B cell (primary cell): Measurements from ENCODE around the gene RAB43. TPM values are rescaled to one million over a fixed set of nuclear protein-coding genes. Genes with fewer than 3 reads are reported as not detected.

Experiments
- ATAC-seq: fragments of 200-7000 bp; cut with Tn5 transposase; one replicate; pipeline ENCODE4 v1.10.0; 2021; ENCODE audit warnings: low read depth, mild to moderate bottlenecking, moderate number of reproducible peaks, moderate library complexity
- CTCF ChIA-PET: fragments of 350-600 bp; sonication (Branson Sonifier 250); formaldehyde crosslinking; loops from one replicate; lab custom pipeline; 2021; ENCODE audit warnings: antibody characterized with exemption, inconsistent platforms; lab: Charles Lee
- POLR2A ChIA-PET: fragments of 350-600 bp; sonication (Branson Sonifier 250); formaldehyde crosslinking; loops from one replicate; lab custom pipeline; 2021; ENCODE audit warnings: antibody characterized with exemption; lab: Charles Lee
- DNase-seq: peaks from one replicate; pipeline ENCODE4 v3.0.0; 2013
- H2AFZ ChIP-seq: 2 replicates; pipeline ENCODE4 v1.6.1; 2012; ENCODE audit warnings: mild to moderate bottlenecking, low read depth, low read length; ENCODE audit not compliant: insufficient read depth, poor library complexity, severe bottlenecking
- H3K27ac ChIP-seq, 2 donors: 1 replicate in 1 of 2; 2 replicates in 1 of 2; pipeline ENCODE4 v1.5.1; 2012 to 2013; ENCODE audit warnings: low read length in 2 of 2, mild to moderate bottlenecking in 2 of 2, moderate library complexity in 1 of 2
- H3K27me3 ChIP-seq, 4 experiments: fragments of 200-600 bp in 1 of 4; sonication (generic) in 1 of 4; replicated peaks in 1 of 4; 1 replicate in 2 of 4; 2 replicates in 2 of 4; pipeline versions ENCODE4 v1.6.1 to v1.7.0; 2013 to 2016; ENCODE audit warnings: low read length in 3 of 4, mild to moderate bottlenecking in 2 of 4, mixed read lengths in 1 of 4, moderate library complexity in 1 of 4; ENCODE audit not compliant: insufficient read depth in 4 of 4, control insufficient read depth in 3 of 4; ENCODE audit errors: control extremely low read depth in 1 of 4
- H3K36me3 ChIP-seq, 2 experiments: replicated peaks in 1 of 2; 1 replicate in 1 of 2; 2 replicates in 1 of 2; pipeline versions ENCODE4 v1.6.1 to v1.7.1; 2013; ENCODE audit warnings: low read length in 1 of 2; ENCODE audit not compliant: insufficient read depth in 2 of 2, control insufficient read depth in 1 of 2; ENCODE audit errors: control extremely low read depth in 1 of 2, extremely low read depth in 1 of 2
- H3K4me1 ChIP-seq, 2 donors: fragments of 200-600 bp in 1 of 2; sonication (generic) in 1 of 2; 1 replicate in 1 of 2; 2 replicates in 1 of 2; pipeline versions ENCODE4 v1.5.1 to v1.6.1; 2013 to 2017; ENCODE audit warnings: low read length in 2 of 2; ENCODE audit not compliant: control insufficient read depth in 2 of 2, insufficient read depth in 2 of 2
- H3K4me2 ChIP-seq: replicated peaks from 2 replicates; pipeline ENCODE3; 2012; ENCODE audit warnings: mild to moderate bottlenecking, low read depth, low read length; ENCODE audit not compliant: poor library complexity, severe bottlenecking
- H3K4me3 ChIP-seq, 5 experiments: fragments of 200-600 bp in 1 of 5; sonication (generic) in 1 of 5; 1 replicate in 3 of 5; 2 replicates in 2 of 5; pipeline versions ENCODE4 v1.5.1 to v1.7.0; 2011 to 2016; ENCODE audit warnings: low read length in 4 of 5, mild to moderate bottlenecking in 4 of 5, low read depth in 2 of 5, control low read depth in 1 of 5, moderate library complexity in 1 of 5; ENCODE audit not compliant: insufficient read depth in 1 of 5; ENCODE audit errors: control extremely low read depth in 1 of 5, extremely low read depth in 1 of 5
- H3K79me2 ChIP-seq: fragments of 200-600 bp; sonication (generic); one replicate; pipeline ENCODE4 v1.6.0; 2016; ENCODE audit warnings: low read length; ENCODE audit not compliant: control insufficient read depth, insufficient read depth
- H3K9ac ChIP-seq: fragments of 200-600 bp; sonication (generic); 2 replicates; pipeline ENCODE4 v1.6.1; 2017; ENCODE audit warnings: mild to moderate bottlenecking, low read length, moderate library complexity
- H3K9me3 ChIP-seq, 3 donors: one replicate each; pipeline versions ENCODE4 v1.6.1 to v1.7.1; 2013; ENCODE audit warnings: low read length in 2 of 3; ENCODE audit not compliant: control insufficient read depth in 2 of 3, insufficient read depth in 1 of 3; ENCODE audit errors: control extremely low read depth in 1 of 3
- H4K20me1 ChIP-seq: 2 replicates; pipeline ENCODE4 v1.6.0; 2012; ENCODE audit warnings: mild to moderate bottlenecking, low read length; ENCODE audit not compliant: insufficient read depth, control insufficient read depth, poor library complexity, severe bottlenecking
- H3K27ac Mint-ChIP-seq: one replicate; pipeline ENCODE4 v1.8.0; 2021; ENCODE audit warnings: mixed read lengths
- H3K27me3 Mint-ChIP-seq: one replicate; pipeline ENCODE4 v1.8.0; 2021; ENCODE audit warnings: mixed read lengths
- H3K4me1 Mint-ChIP-seq: one replicate; pipeline ENCODE4 v1.8.0; 2021; ENCODE audit warnings: mixed read lengths
- H3K4me3 Mint-ChIP-seq: one replicate; pipeline ENCODE4 v1.8.0; 2021; ENCODE audit warnings: mixed read lengths
- H3K9me3 Mint-ChIP-seq: one replicate; pipeline ENCODE4 v1.8.0; 2022; ENCODE audit warnings: mixed read lengths; ENCODE audit not compliant: insufficient read depth
- CTCF ChIP-seq: fragments of 200-600 bp; IDR thresholded peaks from one replicate; pipeline ENCODE4 v1.8.0; 2022; ENCODE audit warnings: antibody characterized with exemption, mild to moderate bottlenecking
- EZH2 ChIP-seq: IDR thresholded peaks from 2 replicates; pipeline ENCODE4 v1.6.1; 2012; ENCODE audit warnings: borderline replicate concordance, low read depth, mild to moderate bottlenecking, moderate library complexity, low read length; ENCODE audit not compliant: insufficient read depth, poor library complexity, severe bottlenecking
- WGBS: methylation state at CpG from one replicate; pipeline ENCODE4 v1.1.5; 2013; ENCODE audit warnings: missing lambda C conversion rate; ENCODE audit not compliant: insufficient coverage; 5-methylcytosine and 5-hydroxymethylcytosine counted together
- intact Hi-C: fragments of 100-400 bp; cut with micrococcal nuclease; formaldehyde crosslinking; loops from one replicate; pipeline ENCODE4 v1.10.0; 2022
- polyA plus RNA-seq: library from polyadenylated mRNA; depleted of rRNA; stranded (reverse); fragments of >200 nt; gene quantifications from 2 replicates; pipeline ENCODE4 v1.2.3, GENCODE V29; 2012
- total RNA-seq, 2 donors: library from RNA; stranded (reverse); fragments of 120-200 nt in 1 of 2; gene quantifications; 1 replicate in 1 of 2; 2 replicates in 1 of 2; pipeline versions ENCODE4 v1.2.3 to v1.2.4, GENCODE V29; 2013 to 2022

RAB43 gene
- total and polyA plus RNA-seq, 2 donors (not counting 1 experiment from before 2014, with no cell fraction given) = 7.6 to 14.3 TPM

DNA sequence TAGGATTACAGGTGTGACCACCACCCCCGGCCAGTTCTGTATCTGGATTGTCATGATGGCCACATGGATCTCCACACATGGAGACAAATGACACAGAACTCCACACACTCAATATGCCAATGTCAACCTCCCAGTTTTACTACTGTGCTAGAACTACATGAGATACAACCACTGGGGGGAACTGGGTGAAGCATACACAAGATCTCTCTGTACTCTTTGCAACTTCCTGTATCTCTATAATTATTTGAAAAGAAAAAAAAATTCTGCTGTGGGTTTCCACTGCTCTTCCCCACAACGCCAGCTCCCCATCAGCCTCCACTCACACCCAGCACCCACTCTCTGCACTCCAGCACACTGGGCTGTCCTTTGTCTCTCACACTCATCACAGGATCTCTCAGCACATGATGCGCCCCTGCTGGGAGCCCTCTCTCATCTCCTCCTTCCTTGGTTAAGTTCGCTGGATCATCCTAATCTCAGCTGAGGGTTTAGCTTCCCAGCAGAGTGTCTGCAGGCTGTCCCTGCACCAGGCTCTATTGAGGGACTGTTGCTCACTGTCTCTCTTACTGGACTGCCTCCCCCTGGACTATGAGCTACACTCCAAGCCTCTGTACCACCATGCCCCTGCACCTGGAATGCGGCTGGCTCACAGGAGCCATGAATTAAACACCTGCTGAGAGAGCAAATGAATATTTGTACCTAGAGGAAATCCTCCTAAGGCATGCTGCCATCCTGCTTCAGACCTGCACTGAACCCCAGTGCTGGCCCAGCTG lies 10.7 kb upstream of the RAB43 start:
- Mint-ChIP-seq H3K4me1 (no peaks in the 10 kb centered on the region), H3K27ac (no peak overlapping the region), H3K9me3 (no peaks in the 10 kb centered on the region), H3K4me3 (no peak overlapping the region), H3K27me3 (no peaks in the 10 kb centered on the region)
- H3K79me2 ChIP-seq = no peaks in the 10 kb centered on the region
- H3K9ac ChIP-seq = no peak overlapping the region
- TF ChIP-seq EZH2 (no peak), CTCF (no peak)
- ATAC-seq = no peak
- H3K9me3 ChIP-seq = no peaks in the 10 kb centered on the region
- H4K20me1 ChIP-seq = peaks cover 11% of the 10 kb centered on the region
- no peak overlapping the region for H3K4me2 ChIP-seq
- H3K4me3 ChIP-seq = no peak overlapping the region
- intact Hi-C loops = no loop called here
- no peak overlapping the region for H2AFZ ChIP-seq
- no peak for DNase-seq
- no peak overlapping the region for H3K27ac ChIP-seq
- ChIA-PET POLR2A (interaction anchor here (0.5 to 1.7 kb wide), 2 partner anchors 11 to 13 kb away, joined by 3 to 4 read pairs; partner anchors contain the start of gene RAB43), CTCF (no interaction called here)
- no peaks in the 10 kb centered on the region for H3K27me3 ChIP-seq
- H3K36me3 ChIP-seq = peaks cover 29 to 79% of the 10 kb centered on the region in 2 experiments
- H3K4me1 ChIP-seq = no peaks in the 10 kb centered on the region
- WGBS = 95% methylated on average over 5 of the region's 5 CpGs

- H3K4me3 Mint-ChIP-seq = no peak overlapping the region
- Histone ChIP-seq H3K27me3 (no peaks in the 10 kb centered on the region), H3K9me3 (no peaks in the 10 kb centered on the region), H3K4me2 (no peak overlapping the region), H4K20me1 (peaks cover 11% of the 10 kb centered on the region), H3K4me1 (no peaks in the 10 kb centered on the region), H3K79me2 (no peaks in the 10 kb centered on the region), H3K9ac (no peak overlapping the region), H3K27ac (no peak overlapping the region), H2AFZ (no peak overlapping the region), H3K36me3 (peaks cover 29 to 76% of the 10 kb centered on the region in 2 experiments), H3K4me3 (no peak overlapping the region)
- no peaks in the 10 kb centered on the region for H3K9me3 Mint-ChIP-seq
- ChIA-PET CTCF (no interaction called here), POLR2A (interaction anchor here (0.5 kb wide), 1 partner anchor 14 kb away, joined by 3 read pairs; no protein-coding TSS in a partner anchor)
- TF ChIP-seq CTCF = no peak
- no peak for TF ChIP-seq EZH2
- H3K27me3 Mint-ChIP-seq = no peaks in the 10 kb centered on the region
- WGBS = no CpG with 5 or more reads among the region's 2 CpGs
- ATAC-seq (no peak), DNase-seq (no peak)
- intact Hi-C loops = no loop called here
- no peaks in the 10 kb centered on the region for H3K4me1 Mint-ChIP-seq
- H3K27ac Mint-ChIP-seq = no peak overlapping the region
These were observed 10.0 kb upstream of the RAB43 start for GRCh38 chr3:129131465-129132088.
